ENCODE measurements around the gene LIPC. TPM values are rescaled to one million over a fixed set of nuclear protein-coding genes. Genes with fewer than 3 reads are reported as not detected.

The LIPC gene
- polyA plus RNA-seq, 1 of the 3 experiments (the other 2 are of a cell fraction), result not detected

GRCh38 chr15:58437531-58438105, 5.8 kb downstream of the LIPC start:
- Histone ChIP-seq H3K9me3 (no peaks in the 10 kb centered on the region), H3K9ac (no peak overlapping the region), H3K27me3 (ENCODE audit: insufficient read depth) (no peaks in the 10 kb centered on the region), H3K79me2 (ENCODE audit: insufficient read depth) (no peaks in the 10 kb centered on the region), H3K4me3 (ENCODE audit: low read depth in 2 of 2, low read length in 1 of 2) (no peak overlapping the region), H3F3A (replicated peaks; ENCODE audit: insufficient read depth) (no peaks in the 10 kb centered on the region), H3K4me1 (ENCODE audit: control insufficient read depth in 1 of 2, insufficient read depth in 2 of 2, low read depth in 1 of 2, low read length in 1 of 2) (peaks cover 12 to 16% of the 10 kb centered on the region in 2 experiments; a peak in 3 of 4 replicates), H3K4me2 (no peak overlapping the region), H3K27ac (ENCODE audit: low read depth in 2 of 2, low read length in 1 of 2) (no peak overlapping the region), H3K36me3 (replicated peaks in 1 of 2; ENCODE audit: control insufficient read depth in 1 of 2, insufficient read depth in 2 of 2, low read length in 1 of 2) (no peaks in the 10 kb centered on the region), H4K20me1 (ENCODE audit: insufficient read depth) (no peaks in the 10 kb centered on the region), H3K9me2 (no peaks in the 10 kb centered on the region), H2AFZ (ENCODE audit: low read depth) (no peak overlapping the region)
- POLR2A ChIA-PET, result no interaction called here
- no peak for DNase-seq
- WGBS (ENCODE audit: low lambda C conversion rate), result 86% methylated on average over 9 of the region's 9 CpGs
- TF ChIP-seq PBX3 (IDR thresholded peaks at IDR 0.05) (no peak), RFX5 (IDR thresholded peaks at IDR 0.05; ENCODE audit: low read length) (no peak), RAD21 (IDR thresholded peaks at IDR 0.05; ENCODE audit: low read length) (no peak), REST (IDR thresholded peaks at IDR 0.05; ENCODE audit: low read depth, low read length) (no peak), CHD2 (IDR thresholded peaks at IDR 0.05; ENCODE audit: low read length, partially characterized antibody) (no peak)
- CTCF ChIA-PET, result interaction anchor here (1.0 to 1.3 kb wide), 3 partner anchors 11 to 39 kb away, joined by 3 read pairs; no protein-coding TSS in a partner anchor

- peaks cover 11 to 16% of the 10 kb centered on the region in 2 experiments; a peak in 3 of 4 replicates for H3K4me1 ChIP-seq (ENCODE audit: control insufficient read depth in 1 of 2, insufficient read depth in 2 of 2, low read depth in 1 of 2, low read length in 1 of 2)
- H4K20me1 ChIP-seq (ENCODE audit: insufficient read depth), result no peaks in the 10 kb centered on the region
- WGBS (ENCODE audit: low lambda C conversion rate), result 89% methylated on average over 3 of the region's 9 CpGs
- DNase-seq, result no peak
- H3K36me3 ChIP-seq (replicated peaks in 1 of 2; ENCODE audit: control insufficient read depth in 1 of 2, insufficient read depth in 2 of 2, low read length in 1 of 2), result no peaks in the 10 kb centered on the region
- H3K4me2 ChIP-seq, result no peak overlapping the region
- H3K27me3 ChIP-seq (ENCODE audit: insufficient read depth), result no peaks in the 10 kb centered on the region
- TF ChIP-seq TAF1 (IDR thresholded peaks at IDR 0.05; ENCODE audit: borderline replicate concordance, low read depth, low read length), result no peak
- no peak for TF ChIP-seq TEAD4 (IDR thresholded peaks at IDR 0.05; ENCODE audit: borderline replicate concordance, insufficient read depth)
- TF ChIP-seq GATA2 (CRISPR knock-in tag; IDR thresholded peaks at IDR 0.05), result no peak
- TF ChIP-seq CTCF (IDR thresholded peaks at IDR 0.05), result no peak
- no peak for TF ChIP-seq MEF2A (IDR thresholded peaks at IDR 0.05; ENCODE audit: borderline replicate concordance, low read depth)
- TF ChIP-seq REST (IDR thresholded peaks at IDR 0.05; ENCODE audit: low read depth, low read length), result no peak
- no peak for TF ChIP-seq EP300 (IDR thresholded peaks at IDR 0.05; ENCODE audit: borderline replicate concordance in 1 of 2, low read depth in 1 of 2, low read length in 1 of 2)
- TF ChIP-seq EZH2phosphoT487 (IDR thresholded peaks at IDR 0.05; ENCODE audit: borderline replicate concordance, low read depth), result no peak
- no peak overlapping the region for H3K9ac ChIP-seq
- H2AFZ ChIP-seq (ENCODE audit: low read depth), result no peak overlapping the region
- no peak overlapping the region for H3K4me3 ChIP-seq (ENCODE audit: low read depth in 2 of 2, low read length in 1 of 2)
- no peak overlapping the region for H3K27ac ChIP-seq (ENCODE audit: low read depth in 2 of 2, low read length in 1 of 2)
- H3K9me3 ChIP-seq, result no peaks in the 10 kb centered on the region
- POLR2A ChIA-PET, result no interaction called here
- H3K79me2 ChIP-seq (ENCODE audit: insufficient read depth), result no peaks in the 10 kb centered on the region
- H3K9me2 ChIP-seq, result no peaks in the 10 kb centered on the region
- CTCF ChIA-PET, result interaction anchor here (1.0 to 1.3 kb wide), 2 partner anchors 10 to 11 kb away, joined by 3 read pairs; no protein-coding TSS in a partner anchor
- H3F3A ChIP-seq (replicated peaks; ENCODE audit: insufficient read depth), result no peaks in the 10 kb centered on the region
Measured at GRCh38 chr15:58438111-58438510, 6.3 kb downstream of the LIPC start.
